SHP77 treated with DMSO at 0.1 percent for 48 hours (cell line): ENCODE results near the gene GDNF.
A peak's percentile ranks its signal among the peaks of the same experiment; 100 is the strongest.
"Not testable (repeated sequence)": the region's sequence is repeated elsewhere in the genome, so short reads cannot be mapped to it uniquely, and the experiment has no call there.

Source experiments
- DNase-seq: peaks from one replicate; lab custom pipeline; 2025; lab: John Stamatoyannopoulos, UW

The GDNF gene

GRCh38 chr5:37839407-37840052 is at the start of gene GDNF:
Gene GDNF, minus strand, starts transcription at chr5:37840041. Its CDS starts 5,245 bp downstream, at chr5:37834796.
- DNase-seq: no peak

DNA sequence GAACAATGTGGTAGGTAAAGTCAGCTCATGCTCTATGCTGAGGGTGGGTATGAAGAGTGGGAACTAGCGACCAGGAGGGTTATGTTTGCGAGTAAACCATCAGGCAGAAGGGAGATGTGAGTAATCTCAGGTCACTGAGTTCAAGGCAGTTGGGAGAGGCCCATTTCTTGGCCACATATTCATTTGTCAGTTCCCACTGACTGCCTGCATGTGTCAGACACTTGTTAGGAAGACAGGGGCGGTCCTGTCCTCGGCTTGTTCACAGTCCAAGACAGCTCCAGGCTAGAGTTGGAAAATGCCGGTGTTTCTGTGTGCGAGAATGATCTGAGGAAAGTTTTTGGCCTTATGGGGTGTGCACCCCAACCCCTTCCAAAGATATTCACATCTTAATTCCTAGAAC is 48.6 kb upstream of the GDNF start:
- no peak for DNase-seq

DNA sequence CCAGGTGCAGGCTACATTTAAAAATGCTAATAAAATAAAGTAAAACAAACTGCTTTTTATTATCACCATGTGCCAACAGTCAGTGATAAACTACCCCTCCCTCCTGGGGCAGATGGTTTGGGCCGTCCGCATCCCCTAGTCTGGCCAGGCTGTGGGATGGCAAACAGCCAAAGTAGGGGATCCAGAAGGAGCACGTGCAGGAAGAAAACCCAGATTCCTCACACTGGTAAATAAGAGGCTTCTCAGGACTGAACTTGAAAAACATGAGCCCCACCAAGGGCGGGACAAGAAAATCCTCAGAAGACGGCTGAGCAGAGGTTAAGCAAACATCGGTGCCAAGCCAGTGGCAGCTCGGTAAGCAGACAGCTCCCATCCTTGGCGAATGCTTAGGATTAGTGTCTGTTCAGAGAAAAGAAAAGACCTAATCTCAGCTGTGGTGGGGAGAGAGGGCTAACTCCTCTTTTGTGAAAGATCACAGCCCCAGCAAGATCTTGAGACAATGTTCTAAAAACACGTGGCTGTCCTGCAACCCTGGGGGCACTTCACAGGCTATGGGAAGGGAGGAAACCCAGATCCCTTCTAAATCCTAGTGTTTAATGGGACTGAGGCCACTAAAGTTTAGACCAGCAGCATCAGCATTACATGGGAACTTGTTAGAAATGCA is 46.5 kb upstream of the GDNF start:
- DNase-seq: peak; percentile 34

- no peak for DNase-seq
Observed at GRCh38 chr5:37882636-37883035, 42.8 kb upstream of the GDNF start.

GRCh38 chr5:37881359-37881758 is 41.5 kb upstream of the GDNF start:
- no peak for DNase-seq

DNA sequence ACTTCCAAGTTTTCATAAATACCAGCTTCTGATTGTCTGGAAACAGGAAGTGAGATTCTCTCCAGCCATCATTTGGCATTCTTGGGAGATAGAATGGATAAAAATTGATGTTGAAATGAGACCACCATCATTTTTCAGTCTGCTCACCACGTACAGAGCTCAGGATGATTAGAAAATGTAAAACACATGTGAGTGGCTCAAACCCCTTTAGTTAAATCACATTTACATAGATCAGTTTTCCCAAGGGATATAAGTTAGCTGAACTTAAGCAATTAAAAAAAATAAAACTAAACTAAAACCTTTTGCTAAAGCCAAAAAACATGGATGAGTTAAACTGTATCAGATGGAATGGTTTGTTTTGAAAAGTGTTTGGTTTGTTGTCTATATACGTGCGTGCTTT is 37.1 kb upstream of the GDNF start:
- DNase-seq: no peak

DNA sequence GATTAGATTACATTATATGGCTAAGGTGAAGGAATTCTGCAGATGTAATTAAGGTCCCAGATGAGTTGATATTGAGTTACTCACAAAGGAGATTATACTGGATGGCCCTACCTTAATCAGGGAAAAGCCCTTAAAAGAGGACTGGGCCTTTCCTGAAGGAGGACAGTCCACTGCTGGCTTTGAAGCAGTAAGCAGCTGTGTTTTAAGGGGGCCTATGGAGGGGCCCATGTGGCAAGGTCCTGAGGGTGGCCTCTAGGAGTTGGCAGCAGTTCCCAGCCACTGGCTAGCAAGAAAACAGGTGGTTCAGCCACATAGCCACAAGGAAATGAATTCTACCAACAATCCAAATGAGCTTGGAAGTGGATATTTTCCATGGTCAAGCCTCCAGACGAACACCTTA is 36.4 kb upstream of the GDNF start:
- DNase-seq: no peak

DNA sequence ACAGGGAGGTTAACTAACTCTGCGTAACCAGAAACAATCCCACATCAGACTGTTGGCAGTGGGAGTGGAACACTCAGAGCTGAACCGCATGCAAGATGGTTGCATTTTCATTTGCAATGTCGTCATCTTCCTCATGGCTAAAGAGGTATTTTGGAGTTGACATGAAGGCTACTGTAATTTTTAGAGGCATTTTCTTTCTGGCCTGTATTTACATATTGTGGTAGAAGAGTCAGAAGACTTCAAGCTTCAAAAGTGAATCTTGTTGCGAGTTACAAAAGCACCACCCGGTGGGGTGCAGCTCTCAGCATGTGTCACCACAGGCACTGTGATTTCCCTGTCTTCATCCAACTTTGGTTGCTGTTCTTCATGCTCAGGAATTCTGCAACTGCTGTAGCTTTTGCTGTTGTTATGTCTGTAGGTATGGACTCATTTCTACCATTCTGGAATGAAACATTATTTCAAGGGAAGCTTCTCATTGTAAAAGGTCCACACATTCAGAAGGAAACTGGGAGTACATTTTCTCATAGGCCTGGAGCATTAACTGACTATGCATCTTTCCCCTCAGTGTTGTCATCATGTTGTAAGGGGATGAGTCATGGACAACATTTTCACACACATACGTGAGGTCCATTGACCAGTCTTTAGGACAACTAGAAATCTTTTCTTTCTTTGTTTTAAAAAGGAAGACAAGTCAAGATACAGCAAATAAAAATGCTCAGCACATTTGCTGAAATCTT is 35.4 kb upstream of the GDNF start:
- no peak for DNase-seq

DNA sequence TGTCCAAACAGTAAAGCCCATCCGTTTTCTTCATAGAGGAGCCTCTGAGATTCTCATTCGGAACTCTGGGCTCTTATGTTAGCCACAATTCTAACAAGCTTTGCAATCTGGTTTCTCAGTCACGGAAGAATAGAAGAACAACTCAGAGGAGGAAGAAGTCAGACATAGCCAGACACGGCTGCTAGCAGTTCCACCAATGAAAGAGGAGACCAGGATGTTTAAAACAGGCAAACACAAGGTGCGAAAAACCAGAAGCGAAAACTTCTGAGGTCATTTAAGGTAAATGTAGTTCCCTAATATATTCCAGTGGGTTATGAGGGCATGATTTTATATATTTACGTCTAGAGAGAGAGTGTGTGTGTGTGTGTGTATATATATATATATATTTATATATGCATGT is 34.1 kb upstream of the GDNF start:
- no peak for DNase-seq

DNA sequence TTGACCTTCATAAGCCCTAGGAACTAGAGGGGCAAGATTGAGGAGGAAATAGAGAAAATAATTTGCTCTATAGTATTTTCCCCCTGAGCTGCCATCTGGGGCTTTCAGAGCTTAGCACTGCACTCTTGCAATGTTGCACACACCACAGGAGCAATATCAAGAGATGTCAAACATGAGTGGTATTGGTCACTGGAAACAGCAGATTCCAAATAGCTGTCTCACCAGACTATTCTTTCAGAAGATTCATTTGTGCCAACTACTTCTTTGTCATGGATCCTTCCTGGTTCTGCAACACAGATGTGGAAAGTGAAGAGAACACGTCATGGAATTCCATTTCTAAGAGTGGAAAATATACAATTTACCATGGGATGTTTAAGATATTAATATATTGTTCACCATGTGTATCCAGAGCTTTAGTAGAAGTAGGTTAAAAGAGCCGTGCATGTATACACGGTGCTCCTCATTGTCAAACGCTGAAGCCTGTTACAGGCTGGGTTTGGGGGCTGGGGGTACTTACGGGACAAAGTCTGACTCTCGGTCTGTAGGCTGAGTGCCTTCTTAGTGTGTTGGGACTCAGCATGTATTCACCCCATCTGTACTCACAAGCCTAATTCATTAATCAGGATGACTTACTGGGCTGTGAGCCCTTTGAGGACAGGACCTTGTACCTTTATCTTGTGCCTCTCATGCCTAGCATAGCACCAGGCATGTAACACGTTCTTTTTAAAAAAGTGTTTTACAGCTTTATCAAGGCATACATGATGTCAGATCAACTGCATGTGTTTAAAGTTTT is 31.4 kb upstream of the GDNF start:
- no peak for DNase-seq

DNA sequence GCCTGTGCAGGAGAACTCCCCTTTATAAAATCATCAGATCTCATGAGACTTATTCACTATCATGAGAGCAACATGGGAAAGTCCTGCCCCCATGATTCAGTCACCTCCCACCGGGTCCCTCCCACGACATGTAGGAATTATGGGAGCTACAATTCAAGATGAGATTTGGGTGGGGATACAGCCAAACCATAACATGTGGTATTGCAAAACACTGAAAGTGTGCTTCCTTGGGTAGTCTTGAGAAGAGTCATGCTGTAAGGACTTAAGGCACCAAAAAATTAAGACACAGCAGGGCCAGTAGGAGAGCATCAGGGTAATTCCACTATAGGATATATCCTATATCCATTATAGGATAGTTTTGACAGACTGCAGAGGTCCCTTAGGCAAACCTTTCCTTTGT is 29.4 kb upstream of the GDNF start:
- DNase-seq: no peak

GRCh38 chr5:37867654-37868053 is 27.8 kb upstream of the GDNF start:
- DNase-seq: no peak

- DNase-seq: not testable (repeated sequence)
Observed at GRCh38 chr5:37862907-37863306, 23.1 kb upstream of the GDNF start.

GRCh38 chr5:37860206-37860605 is 20.4 kb upstream of the GDNF start:
- no peak for DNase-seq

GRCh38 chr5:37859805-37860204 is 20.0 kb upstream of the GDNF start:
- no peak for DNase-seq

GRCh38 chr5:37858250-37858649 is 18.4 kb upstream of the GDNF start:
- DNase-seq: no peak

GRCh38 chr5:37857696-37858095 is 17.9 kb upstream of the GDNF start:
- no peak for DNase-seq

DNA sequence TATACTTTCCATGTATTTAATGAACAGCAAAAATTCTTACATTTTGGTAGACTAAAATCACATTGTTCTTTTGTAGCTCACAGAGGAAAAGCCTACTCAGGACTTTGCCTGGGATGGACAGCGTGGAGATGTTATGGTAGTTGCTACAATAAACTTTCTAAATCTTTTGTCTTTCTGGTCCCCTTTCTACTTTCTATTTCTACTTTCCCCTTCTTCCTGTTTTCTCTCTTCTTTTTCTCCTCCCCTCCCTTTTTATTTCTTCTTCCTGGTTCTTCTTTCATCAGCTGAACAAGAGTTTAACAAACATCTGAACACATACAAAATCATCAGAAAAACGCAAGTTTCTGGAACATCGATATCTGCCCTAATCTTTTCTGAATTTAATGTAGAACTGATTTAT is 15.6 kb upstream of the GDNF start:
- no peak for DNase-seq

DNA sequence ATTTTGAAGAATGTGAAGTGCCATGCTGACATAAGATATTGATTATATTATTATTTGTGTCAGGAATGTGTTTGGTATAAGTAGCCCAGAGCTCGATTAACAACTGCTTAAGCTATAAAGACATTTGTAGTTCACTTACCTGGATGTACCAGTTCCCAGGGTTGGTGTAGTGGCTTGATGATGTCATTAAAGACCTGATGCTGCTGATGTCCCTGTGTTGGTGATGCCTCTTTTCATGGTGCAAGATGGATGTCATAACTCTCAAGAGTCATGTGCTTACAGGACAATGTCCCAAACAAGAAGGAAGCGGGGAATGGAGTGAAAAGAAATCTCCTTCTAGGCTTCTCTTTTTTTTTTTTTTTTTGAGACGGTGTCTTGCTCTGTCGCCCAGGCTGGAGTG is 11.5 kb upstream of the GDNF start:
- no peak for DNase-seq

DNA sequence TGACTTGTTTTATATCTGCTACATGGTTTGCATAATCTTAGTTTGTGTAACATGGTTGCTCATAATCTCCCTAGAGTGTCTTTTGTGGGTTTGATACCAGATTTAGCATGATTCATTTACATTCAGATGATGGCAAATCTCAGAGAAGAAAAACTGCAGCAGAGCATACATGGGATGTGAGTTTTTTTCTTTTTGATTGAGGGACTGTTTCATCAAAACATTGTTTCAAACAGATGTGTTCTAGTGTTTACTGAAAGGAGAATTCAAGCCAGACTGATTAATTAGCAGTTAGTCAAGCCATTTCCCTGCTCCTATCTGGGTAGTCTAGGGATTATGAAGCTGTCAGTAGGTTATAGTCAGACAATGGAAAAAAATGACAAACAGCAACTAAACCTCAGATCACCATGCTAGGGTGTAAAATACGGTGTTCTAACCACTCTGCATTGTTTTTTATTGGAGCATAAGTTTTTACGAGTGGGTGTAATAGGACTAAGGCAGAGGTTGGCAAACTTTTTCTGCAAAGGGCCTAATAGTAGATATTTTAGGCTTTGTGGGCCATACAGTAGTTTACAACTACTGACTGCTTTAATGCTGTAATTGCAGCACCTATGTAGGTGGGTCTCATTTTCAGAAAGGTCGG is 10.5 kb upstream of the GDNF start:
- no peak for DNase-seq

DNA sequence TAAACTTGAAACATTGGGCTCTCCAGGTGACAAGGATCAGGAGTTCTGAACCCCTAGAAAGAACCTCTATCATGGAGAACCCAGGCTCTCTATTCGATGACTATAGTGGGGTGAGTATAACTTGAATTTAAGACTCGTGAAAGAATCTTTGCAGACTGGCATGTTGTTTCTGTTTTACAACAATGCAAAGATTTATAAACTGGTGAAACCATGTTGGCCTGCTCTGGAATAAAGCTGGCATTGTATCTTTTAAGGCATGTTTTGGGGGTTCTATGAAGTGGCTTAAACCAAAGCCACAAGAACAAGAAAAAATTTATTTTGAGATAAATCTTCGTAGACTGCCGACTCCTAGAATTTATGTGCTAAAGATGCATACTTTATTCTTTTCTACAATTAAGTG is 9.8 kb upstream of the GDNF start:
- no peak for DNase-seq

DNA sequence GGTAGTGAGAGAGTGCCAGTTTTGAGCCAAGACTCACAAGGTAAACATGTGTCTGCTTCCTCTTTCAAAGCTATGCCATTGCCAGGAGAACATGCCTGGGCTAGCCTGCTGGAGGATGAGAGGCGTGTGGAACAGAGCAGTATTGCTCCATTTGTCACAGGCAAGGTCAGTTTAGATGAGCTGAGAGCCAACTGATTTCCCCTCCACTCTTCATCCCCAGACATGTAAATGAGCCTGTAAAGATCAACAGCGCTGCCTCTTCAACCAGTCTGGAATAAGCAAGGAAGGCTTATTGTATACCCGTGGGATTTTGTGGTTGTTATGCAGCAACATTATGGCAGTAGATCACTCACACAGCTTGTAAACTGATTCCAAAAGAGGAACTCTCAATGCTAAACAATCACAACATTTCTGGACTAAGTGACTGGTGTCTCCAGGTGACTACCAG is 8.2 kb upstream of the GDNF start:
- peak; percentile 97 for DNase-seq
